Activated B cell treated with CpG ODN at 0.5 μM for 24 hours (primary cell): Measurements from ENCODE around the gene CACNA2D3. TPM values are rescaled to one million over a fixed set of nuclear protein-coding genes. Genes with fewer than 3 reads are reported as not detected.
"Not testable (repeated sequence)": the region's sequence is repeated elsewhere in the genome, so short reads cannot be mapped to it uniquely, and the experiment has no call there.

Experiments
- ATAC-seq: fragments of 200-7000 bp; cut with Tn5 transposase; one replicate; pipeline ENCODE4 v1.10.0; 2021; ENCODE audit warnings: low read depth, mild to moderate bottlenecking, moderate library complexity
- CTCF ChIA-PET: fragments of 350-600 bp; sonication (Branson Sonifier 250); formaldehyde crosslinking; loops from one replicate; lab custom pipeline; 2021; ENCODE audit warnings: antibody characterized with exemption; lab: Charles Lee
- POLR2A ChIA-PET: fragments of 350-600 bp; sonication (Branson Sonifier 250); formaldehyde crosslinking; loops from one replicate; lab custom pipeline; 2021; ENCODE audit warnings: antibody characterized with exemption; lab: Charles Lee
- DNase-seq: peaks from one replicate; pipeline ENCODE4 v3.0.0; 2022
- H3K27ac Mint-ChIP-seq: one replicate; pipeline ENCODE4 v1.8.0; 2020; ENCODE audit warnings: mixed read lengths
- H3K27me3 Mint-ChIP-seq: one replicate; pipeline ENCODE4 v1.8.0; 2021; ENCODE audit warnings: mixed read lengths
- H3K36me3 Mint-ChIP-seq: one replicate; pipeline ENCODE4 v1.8.0; 2021; ENCODE audit warnings: low read depth, mixed read lengths
- H3K4me1 Mint-ChIP-seq: one replicate; pipeline ENCODE4 v1.8.0; 2021; ENCODE audit warnings: mixed read lengths
- H3K4me3 Mint-ChIP-seq: one replicate; pipeline ENCODE4 v1.8.0; 2020; ENCODE audit warnings: mild to moderate bottlenecking, mixed read lengths
- H3K9me3 Mint-ChIP-seq: one replicate; pipeline ENCODE4 v1.8.0; 2020; ENCODE audit warnings: mixed read lengths
- CTCF ChIP-seq: fragments of 200-600 bp; IDR thresholded peaks from one replicate; pipeline ENCODE4 v1.8.0; 2022; ENCODE audit warnings: antibody characterized with exemption, mild to moderate bottlenecking
- intact Hi-C: fragments of 100-400 bp; cut with micrococcal nuclease; formaldehyde crosslinking; loops from one replicate; pipeline ENCODE4 v1.15.1; 2024
- total RNA-seq: library from RNA; stranded (reverse); gene quantifications from 2 replicates; pipeline ENCODE4 v1.2.3, GENCODE V29; 2022

The CACNA2D3 gene
- total RNA-seq, 1 donor from 2014 or later: not detected

GRCh38 chr3:54968546-54969172 lies 846.3 kb downstream of the CACNA2D3 start:
- Mint-ChIP-seq H3K4me3 (no peak overlapping the region), H3K27ac (no peak overlapping the region), H3K36me3 (no peaks in the 10 kb centered on the region), H3K4me1 (no peaks in the 10 kb centered on the region), H3K27me3 (no peaks in the 10 kb centered on the region), H3K9me3 (no peaks in the 10 kb centered on the region)
- DNase-seq (no peak), ATAC-seq (no peak)
- intact Hi-C loops: no loop called here
- ChIA-PET CTCF (no interaction called here), POLR2A (no interaction called here)
- TF ChIP-seq CTCF: no peak

- intact Hi-C loops: no loop called here
- H3K27me3 Mint-ChIP-seq: no peaks in the 10 kb centered on the region
- H3K4me3 Mint-ChIP-seq: no peak overlapping the region
- no peak for TF ChIP-seq CTCF
- no peak for ATAC-seq
- no peaks in the 10 kb centered on the region for H3K4me1 Mint-ChIP-seq
- H3K36me3 Mint-ChIP-seq: no peaks in the 10 kb centered on the region
- no peak for DNase-seq
- H3K9me3 Mint-ChIP-seq: peaks cover 2% of the 10 kb centered on the region
- ChIA-PET POLR2A (no interaction called here), CTCF (no interaction called here)
- H3K27ac Mint-ChIP-seq: no peak overlapping the region
Measured at GRCh38 chr3:54969652-54970051, 847.3 kb downstream of the CACNA2D3 start.

- no peaks in the 10 kb centered on the region for H3K4me1 Mint-ChIP-seq
- no peak overlapping the region for H3K4me3 Mint-ChIP-seq
- DNase-seq: no peak
- intact Hi-C loops: no loop called here
- H3K27ac Mint-ChIP-seq: no peak overlapping the region
- no peaks in the 10 kb centered on the region for H3K27me3 Mint-ChIP-seq
- ChIA-PET POLR2A (no interaction called here), CTCF (no interaction called here)
- H3K36me3 Mint-ChIP-seq: no peaks in the 10 kb centered on the region
- TF ChIP-seq CTCF: no peak
- no peak for ATAC-seq
- peaks cover 2% of the 10 kb centered on the region for H3K9me3 Mint-ChIP-seq
Measured at GRCh38 chr3:54970895-54971294, 848.5 kb downstream of the CACNA2D3 start.

- Mint-ChIP-seq H3K4me1 (no peaks in the 10 kb centered on the region), H3K36me3 (no peaks in the 10 kb centered on the region)
- POLR2A ChIA-PET: no interaction called here
Measured at GRCh38 chr3:54977439-54977838, 855.1 kb downstream of the CACNA2D3 start.

GRCh38 chr3:54977946-54978345 lies 855.6 kb downstream of the CACNA2D3 start:
- H3K4me1 Mint-ChIP-seq, H3K27me3 Mint-ChIP-seq, ATAC-seq, CTCF ChIA-PET, intact Hi-C loops, H3K4me3 Mint-ChIP-seq, H3K9me3 Mint-ChIP-seq, DNase-seq, H3K27ac Mint-ChIP-seq, POLR2A ChIA-PET, H3K36me3 Mint-ChIP-seq: not testable (repeated sequence)

More at GRCh38 chr3:54977439-54977838, 855.1 kb downstream of the CACNA2D3 start:
- no peak for TF ChIP-seq CTCF
- H3K9me3 Mint-ChIP-seq: peaks cover 2% of the 10 kb centered on the region
- DNase-seq (no peak), ATAC-seq (no peak)
- no peak overlapping the region for H3K4me3 Mint-ChIP-seq
- no peak overlapping the region for H3K27ac Mint-ChIP-seq
- no peaks in the 10 kb centered on the region for H3K27me3 Mint-ChIP-seq
- CTCF ChIA-PET: no interaction called here
- intact Hi-C loops: no loop called here

- Mint-ChIP-seq H3K36me3 (no peaks in the 10 kb centered on the region), H3K27me3 (no peaks in the 10 kb centered on the region), H3K9me3 (no peaks in the 10 kb centered on the region), H3K4me1 (no peaks in the 10 kb centered on the region), H3K27ac (no peak overlapping the region), H3K4me3 (no peak overlapping the region)
- DNase-seq (no peak), ATAC-seq (no peak)
- POLR2A ChIA-PET: no interaction called here
- CTCF ChIA-PET: no interaction called here
- intact Hi-C loops: no loop called here
- TF ChIP-seq CTCF: no peak
Measured at GRCh38 chr3:54982807-54983206, 860.5 kb downstream of the CACNA2D3 start.
